HG03108 (cell line): ENCODE measurements around the gene MCM5.
A peak's percentile ranks its signal among the peaks of the same experiment; 100 is the strongest.

Experiments used
- ATAC-seq: cut with Tn5 transposase; IDR thresholded peaks from one replicate; pipeline ENCODE4 v1.9.1; 2021; ENCODE audit warnings: moderate library complexity; ENCODE audit not compliant: unreplicated experiment

MCM5 gene

DNA sequence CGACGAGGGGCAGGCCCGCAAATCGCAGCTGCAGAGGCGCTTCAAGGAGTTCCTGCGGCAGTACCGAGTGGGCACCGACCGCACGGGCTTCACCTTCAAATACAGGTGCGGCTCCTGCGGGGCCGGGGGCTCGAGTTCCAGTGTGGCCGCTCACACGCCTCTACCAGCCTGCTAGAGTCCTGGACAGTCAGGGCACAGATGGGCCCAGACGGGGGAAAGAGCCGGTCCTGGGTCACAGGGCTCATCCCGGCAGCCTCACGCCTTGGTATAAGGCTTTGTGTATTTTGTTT is 506 bp downstream of the MCM5 start:
- no peak for ATAC-seq

GRCh38 chr22:35401863-35402262 is 1.9 kb downstream of the MCM5 start:
- no peak for ATAC-seq

DNA sequence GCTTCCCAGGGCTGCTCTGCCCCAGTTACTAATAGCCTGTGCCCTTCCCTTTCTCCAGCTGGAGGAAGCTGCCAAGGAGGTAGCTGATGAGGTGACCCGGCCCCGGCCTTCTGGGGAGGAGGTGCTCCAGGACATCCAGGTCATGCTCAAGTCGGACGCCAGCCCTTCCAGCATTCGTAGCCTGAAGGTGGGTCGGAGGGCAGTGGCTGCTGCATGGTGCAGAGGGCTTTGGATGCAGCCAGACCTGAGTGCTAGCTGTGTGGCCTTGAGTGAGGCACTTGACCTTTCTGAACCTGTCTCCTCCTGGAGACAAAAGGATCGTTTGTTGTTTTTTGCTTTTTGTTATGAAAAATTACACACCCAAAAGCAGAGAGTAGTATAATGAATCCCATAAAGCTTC is 3.4 kb downstream of the MCM5 start:
- ATAC-seq, result no peak

DNA sequence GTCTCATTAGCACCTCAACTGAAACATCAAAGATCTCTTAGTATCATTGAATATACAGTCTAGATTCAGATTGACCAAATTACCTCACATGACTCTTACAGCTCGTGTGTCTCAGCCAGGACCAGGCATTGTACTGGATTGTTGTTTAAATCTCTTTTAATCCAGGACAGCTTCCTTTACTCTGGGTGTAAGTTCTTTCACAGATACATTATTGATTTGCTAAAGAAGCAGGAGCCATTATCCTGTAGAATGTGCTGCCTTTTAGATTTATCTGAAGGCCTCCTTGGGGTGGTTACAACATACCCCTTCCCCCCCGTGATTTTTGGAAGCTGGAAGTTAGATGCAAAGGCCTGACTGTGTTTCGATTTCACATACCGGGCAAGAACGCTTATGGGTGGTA is 4.2 kb downstream of the MCM5 start:
- no peak for ATAC-seq

DNA sequence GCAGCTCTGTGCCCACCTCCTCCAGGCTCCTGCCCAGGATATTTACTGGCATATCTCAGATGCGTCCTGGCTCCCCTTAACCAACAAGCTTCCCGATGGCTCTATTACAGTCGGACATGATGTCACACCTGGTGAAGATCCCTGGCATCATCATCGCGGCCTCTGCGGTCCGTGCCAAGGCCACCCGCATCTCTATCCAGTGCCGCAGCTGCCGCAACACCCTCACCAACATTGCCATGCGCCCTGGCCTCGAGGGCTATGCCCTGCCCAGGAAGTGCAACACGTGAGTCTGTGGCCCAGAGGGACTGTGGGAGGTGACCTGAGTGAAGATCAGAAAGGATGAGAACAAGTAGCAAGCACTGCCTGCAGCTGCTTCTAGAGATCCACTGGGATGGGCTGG is 6.5 kb downstream of the MCM5 start:
- no peak for ATAC-seq

DNA sequence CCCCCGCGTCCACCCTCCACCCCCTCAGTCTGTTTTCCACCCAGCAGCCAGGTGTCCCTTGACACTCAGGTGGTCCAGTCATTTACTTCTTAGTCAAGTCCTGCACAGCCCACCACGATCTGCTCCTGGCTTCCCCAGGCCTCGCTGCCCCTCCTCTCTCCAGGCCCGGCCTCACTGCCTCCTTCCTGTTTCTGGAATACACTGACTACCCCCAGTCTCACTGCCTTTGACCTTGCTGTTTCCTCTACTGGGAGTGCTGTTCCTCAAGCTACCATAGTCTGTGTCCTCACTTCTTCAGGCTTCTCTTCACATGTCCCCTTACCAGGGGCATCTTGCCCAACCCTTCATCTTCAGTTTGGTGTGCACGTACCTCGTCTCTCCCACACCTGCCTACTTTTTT is 7.4 kb downstream of the MCM5 start:
- ATAC-seq, result no peak

DNA sequence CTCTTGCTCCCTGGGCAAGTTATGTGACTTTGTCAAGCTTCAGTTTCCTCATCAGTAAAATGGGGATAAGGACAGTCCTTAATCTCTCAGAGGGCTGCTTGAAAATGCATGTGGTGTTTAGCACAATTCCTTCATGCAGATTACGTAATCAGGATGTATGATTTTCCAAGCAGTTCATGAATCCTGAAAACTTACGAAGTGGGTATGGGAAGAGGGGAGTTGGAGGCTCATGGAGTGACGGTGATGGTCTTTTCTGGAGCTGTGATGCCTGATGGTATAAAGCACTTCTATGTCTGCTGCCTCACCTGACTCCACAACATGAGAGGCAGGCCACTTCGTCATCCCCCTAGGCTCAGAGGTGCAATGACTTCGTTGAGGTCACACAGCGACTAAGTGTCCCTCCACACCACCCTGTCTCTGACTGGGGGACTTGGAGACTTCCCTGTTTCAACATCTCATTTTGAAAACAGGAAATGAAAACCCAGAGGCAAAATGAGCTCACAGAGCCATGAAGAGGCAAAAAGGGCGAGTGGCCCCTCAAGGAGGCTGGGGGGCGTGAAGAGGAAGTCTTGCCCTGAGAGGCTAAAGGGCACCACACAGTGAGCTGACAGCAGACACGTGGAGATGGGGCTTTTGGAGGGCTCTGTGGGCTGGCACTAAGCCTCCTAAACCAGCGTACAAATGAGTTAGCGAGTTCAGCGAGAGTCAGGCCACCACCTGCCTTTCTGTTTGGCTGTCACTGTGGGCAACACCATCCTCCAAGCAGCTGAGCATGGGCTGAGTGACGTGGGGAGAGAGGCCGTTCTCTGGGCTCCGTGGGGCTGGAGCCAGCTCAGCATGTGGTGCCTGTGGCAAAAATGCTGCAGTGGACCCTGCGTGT is 10.1 kb downstream of the MCM5 start:
- peak; percentile 48 for ATAC-seq

DNA sequence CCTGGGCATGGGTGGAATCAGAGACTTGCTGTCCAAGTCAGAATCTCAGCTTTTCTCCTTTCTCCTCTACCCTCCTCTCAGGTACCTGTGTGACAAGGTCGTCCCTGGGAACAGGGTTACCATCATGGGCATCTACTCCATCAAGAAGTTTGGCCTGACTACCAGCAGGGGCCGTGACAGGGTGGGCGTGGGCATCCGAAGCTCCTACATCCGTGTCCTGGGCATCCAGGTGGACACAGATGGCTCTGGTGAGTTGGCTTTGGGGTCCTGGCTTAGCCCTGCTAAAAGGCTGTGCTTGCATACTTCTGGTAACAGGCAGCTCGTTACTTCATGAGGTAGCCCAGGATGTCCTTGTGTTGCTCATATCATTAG is 10.7 kb downstream of the MCM5 start:
- no peak for ATAC-seq

DNA sequence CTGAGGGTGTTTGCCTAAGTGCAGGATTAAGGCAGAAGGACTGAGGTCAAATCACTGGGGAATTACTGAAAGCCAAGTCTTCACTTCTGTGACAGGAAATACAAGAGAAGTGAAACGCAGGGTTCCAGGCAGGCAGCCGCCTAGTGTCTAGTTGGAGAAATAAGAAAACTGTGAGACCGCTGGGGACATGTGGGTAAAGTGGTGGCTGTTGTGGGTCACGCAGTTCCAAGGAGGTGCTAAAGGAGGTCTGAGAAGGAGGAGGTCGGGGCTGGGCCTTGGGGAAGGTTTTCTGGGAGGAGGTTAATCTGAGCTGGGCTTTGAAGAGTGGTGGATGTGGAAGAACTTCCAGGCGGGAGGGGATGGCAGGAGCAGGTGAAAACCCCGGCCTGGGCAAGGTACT is 11.2 kb downstream of the MCM5 start:
- no peak for ATAC-seq

DNA sequence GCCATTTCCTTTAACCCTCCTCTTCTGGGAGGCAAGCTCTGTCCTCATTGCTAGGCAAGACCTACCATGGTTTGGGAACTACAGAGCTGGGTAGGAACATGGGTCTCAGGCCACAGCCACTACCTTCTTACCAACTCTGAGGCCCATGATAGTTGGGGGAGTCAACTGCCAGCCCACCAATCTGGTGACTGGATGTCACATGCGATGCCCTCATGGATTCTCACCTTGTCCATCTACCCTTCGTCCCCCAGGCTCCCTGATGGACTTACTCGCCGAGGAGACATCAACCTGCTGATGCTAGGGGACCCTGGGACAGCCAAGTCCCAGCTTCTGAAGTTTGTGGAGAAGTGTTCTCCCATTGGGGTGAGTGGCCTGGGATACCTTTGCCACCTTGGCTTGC is 13.7 kb downstream of the MCM5 start:
- no peak for ATAC-seq

- no peak for ATAC-seq
These were observed 17.7 kb downstream of the MCM5 start for GRCh38 chr22:35417606-35418005.

DNA sequence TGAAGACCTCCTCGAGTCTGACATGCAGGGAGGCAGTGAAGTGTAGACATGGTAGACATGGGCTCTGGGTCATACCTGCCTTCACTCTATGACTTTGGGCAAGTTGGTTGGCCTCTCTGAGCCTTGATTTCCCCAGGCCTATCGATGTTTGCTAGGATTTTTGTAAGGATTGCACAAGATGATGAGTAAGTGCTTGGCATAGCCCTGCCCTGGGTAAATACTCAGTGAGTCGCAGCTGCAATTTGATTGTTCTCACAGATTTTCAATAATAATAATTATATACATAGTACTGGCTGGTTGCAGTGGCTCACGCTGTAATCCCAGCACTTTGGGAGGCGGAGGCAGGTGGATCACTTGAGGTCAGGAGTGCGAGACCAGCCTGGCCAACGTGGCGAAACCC is 18.1 kb downstream of the MCM5 start:
- ATAC-seq, result no peak

DNA sequence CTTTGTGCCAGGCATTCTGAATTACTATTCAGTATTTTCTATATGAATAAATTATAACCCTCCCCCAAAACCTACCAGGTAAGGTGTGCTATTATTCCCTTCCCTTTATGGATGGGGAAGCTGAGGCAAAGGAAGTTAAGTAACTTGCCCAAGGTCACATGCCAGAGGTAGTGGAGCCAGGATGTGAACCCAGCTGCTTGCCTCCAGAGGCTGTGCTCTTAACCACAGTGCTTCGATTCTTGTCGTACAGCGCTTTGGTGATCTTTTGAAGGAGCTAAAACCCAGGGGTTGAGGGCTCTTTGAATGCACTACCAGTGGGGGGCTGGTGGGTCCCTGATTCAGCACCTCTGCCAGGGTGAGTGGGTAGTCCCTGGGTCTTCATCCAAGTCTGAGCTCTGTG is 18.8 kb downstream of the MCM5 start:
- ATAC-seq, result no peak

DNA sequence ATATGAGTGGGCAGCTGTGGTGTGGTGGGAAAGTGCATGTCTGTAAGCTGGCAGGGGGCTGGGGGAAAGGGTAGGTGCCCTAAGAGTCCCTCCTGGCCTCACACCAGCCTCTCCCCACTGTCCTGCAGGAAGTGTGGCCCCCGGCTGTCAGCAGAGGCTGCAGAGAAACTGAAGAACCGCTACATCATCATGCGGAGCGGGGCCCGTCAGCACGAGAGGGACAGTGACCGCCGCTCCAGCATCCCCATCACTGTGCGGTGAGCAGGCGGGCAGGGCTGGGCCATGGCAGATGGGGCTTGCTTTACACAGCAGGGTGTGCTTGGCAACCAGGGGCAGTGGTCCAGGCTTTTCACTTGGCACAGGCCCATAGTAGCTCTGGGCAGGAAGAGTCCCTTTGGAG is 19.8 kb downstream of the MCM5 start:
- no peak for ATAC-seq

DNA sequence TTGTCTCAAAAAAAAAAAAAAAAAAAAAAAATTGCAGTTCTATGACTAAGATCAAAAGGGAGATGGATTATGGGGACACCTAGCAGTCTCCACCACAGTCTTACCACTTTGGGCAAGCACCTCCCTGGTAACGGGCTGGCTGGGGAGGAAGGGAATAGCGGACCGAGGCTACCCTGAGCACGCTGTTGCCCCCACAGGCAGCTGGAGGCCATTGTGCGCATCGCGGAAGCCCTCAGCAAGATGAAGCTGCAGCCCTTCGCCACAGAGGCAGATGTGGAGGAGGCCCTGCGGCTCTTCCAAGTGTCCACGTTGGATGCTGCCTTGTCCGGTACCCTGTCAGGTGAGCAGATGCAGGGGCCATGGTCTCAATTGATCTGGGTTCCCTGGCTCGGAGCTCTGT is 21.2 kb downstream of the MCM5 start:
- no peak for ATAC-seq

DNA sequence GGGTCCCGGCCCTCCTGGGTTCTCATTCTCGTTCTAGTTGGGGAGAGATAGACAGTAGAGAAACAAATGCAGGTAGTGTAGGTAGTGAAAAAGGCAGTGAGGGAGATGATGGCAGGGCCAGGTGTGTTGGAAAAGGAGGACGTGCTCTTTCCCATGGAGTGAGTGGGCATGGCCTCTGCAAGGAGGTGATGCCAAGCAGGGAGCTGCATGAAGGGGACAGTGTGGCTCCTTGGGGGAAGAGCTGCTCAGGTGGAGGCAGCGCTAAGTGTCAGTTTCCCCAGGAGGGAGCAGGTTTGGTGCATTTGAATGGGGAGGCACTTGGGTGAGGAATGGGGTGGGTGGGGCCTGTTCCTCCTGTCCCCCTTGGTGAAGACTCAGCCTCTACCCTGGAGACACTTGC is 22.2 kb downstream of the MCM5 start:
- ATAC-seq, result no peak

- ATAC-seq, result no peak
These were observed 23.0 kb downstream of the MCM5 start for GRCh38 chr22:35422936-35423335.

DNA sequence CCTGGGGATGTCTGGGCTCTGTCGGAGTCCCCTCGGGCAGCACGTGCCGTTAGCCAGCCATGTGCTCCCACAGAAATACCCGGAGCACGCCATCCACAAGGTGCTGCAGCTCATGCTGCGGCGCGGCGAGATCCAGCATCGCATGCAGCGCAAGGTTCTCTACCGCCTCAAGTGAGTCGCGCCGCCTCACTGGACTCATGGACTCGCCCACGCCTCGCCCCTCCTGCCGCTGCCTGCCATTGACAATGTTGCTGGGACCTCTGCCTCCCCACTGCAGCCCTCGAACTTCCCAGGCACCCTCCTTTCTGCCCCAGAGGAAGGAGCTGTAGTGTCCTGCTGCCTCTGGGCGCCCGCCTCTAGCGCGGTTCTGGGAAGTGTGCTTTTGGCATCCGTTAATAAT is 24.1 kb downstream of the MCM5 start:
- ATAC-seq, result no peak

GRCh38 chr22:35424761-35425160 is 24.8 kb downstream of the MCM5 start:
- no peak for ATAC-seq

GRCh38 chr22:35425546-35425945 is 25.6 kb downstream of the MCM5 start:
- no peak for ATAC-seq

DNA sequence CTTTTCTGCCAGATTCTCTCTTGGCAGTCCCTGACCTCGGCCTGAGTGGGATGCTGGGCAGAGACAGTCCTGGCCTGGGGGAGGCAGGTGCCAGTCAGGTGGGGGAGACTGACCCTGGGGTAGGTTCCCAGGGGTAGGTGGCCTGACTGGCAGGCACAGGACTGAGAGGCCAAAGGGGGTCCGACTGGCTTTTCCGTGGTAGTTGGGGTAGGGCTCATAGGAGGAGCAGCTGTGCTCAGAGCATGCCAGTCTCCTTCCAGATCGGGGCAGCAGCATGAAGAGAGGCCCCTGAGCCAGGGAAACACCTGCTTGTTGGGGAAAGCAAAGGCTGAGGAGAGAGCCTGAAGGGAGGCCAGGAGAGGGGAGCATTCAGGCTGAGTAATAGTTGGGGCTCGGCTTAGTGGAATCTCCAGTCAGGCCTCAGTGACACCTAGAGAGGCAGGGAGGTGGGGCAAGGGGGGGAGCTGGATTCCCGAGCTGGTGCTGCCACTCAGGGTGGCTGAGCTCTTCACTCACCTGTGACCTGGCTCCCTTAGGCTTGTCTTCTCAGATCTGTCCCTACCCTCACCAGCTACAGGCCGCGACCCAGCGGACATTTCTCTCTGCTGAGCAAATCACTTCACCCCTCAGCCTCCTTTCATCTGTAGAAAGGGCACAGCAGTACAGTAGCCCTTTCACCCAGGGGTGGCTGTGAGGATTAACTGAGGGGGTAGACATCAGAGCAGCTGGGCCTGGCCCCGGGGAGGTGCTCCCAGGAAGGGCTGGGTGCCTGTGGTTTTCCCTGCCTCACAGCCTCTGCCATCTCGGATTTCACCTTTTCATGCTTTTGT is 26.2 kb downstream of the MCM5 start:
- ATAC-seq, result no peak

GRCh38 chr22:35426801-35427140 is 26.8 kb downstream of the MCM5 start:
- ATAC-seq, result no peak

- no peak for ATAC-seq
These were observed 31.0 kb downstream of the MCM5 start for GRCh38 chr22:35430897-35431322.
